ENCODE data around the gene LBP.

GRCh38 chr20:38418509-38419204 lies 72.4 kb downstream of the LBP start:
- no peak for TF ChIP-seq CTCF (conservative IDR thresholded peaks at IDR 0.05; ENCODE audit: low read depth, low read length)
- TF ChIP-seq EZH2 (IDR thresholded peaks at IDR 0.05; ENCODE audit: borderline replicate concordance, low read depth, low read length, poor library complexity, severe bottlenecking) = no peak

All from A673 (cell line).